Measurements from ENCODE around the gene ST3GAL2.
"Not testable (repeated sequence)": the region's sequence is repeated elsewhere in the genome, so short reads cannot be mapped to it uniquely, and the experiment has no call there.

ST3GAL2 gene

GRCh38 chr16:70453117-70453891, 14.4 kb upstream of the ST3GAL2 start:
- peak overlapping the region; percentile 91 for H3K27ac ChIP-seq
- no peak for TF ChIP-seq CTCF (conservative IDR thresholded peaks at IDR 0.05)

GRCh38 chr16:70451004-70451340, 12.1 kb upstream of the ST3GAL2 start:
- H3K27ac ChIP-seq, result not testable (repeated sequence)

GRCh38 chr16:70450142-70451003, 11.5 kb upstream of the ST3GAL2 start:
- H3K27ac ChIP-seq, result not testable (repeated sequence)

- TF ChIP-seq CTCF (conservative IDR thresholded peaks at IDR 0.05), result no peak
Observed at GRCh38 chr16:70448075-70448474, 9.2 kb upstream of the ST3GAL2 start.

GRCh38 chr16:70444249-70445063, 5.6 kb upstream of the ST3GAL2 start:
- peak overlapping the region; percentile 29 for H3K27ac ChIP-seq
- no peak for TF ChIP-seq CTCF (conservative IDR thresholded peaks at IDR 0.05)

More at GRCh38 chr16:70448075-70448474, 9.2 kb upstream of the ST3GAL2 start:
- H3K27ac ChIP-seq, result no peak overlapping the region

GRCh38 chr16:70442344-70442743, 3.4 kb upstream of the ST3GAL2 start:
- no peak for TF ChIP-seq CTCF (conservative IDR thresholded peaks at IDR 0.05)
- no peak overlapping the region for H3K27ac ChIP-seq

GRCh38 chr16:70441406-70441990, 2.6 kb upstream of the ST3GAL2 start:
- no peak for TF ChIP-seq CTCF (conservative IDR thresholded peaks at IDR 0.05)
- no peak overlapping the region for H3K27ac ChIP-seq

Data from VCaP (cell line).